HL-60 (cell line): Measurements from ENCODE around the gene COX11.

ENCODE experiments used
- DNase-seq, 2 experiments: peaks; one replicate each; pipeline ENCODE4 v3.0.0-alpha.2; 2010 to 2020; ENCODE audit warnings: low read depth in 1 of 2, low spot score in 1 of 2
- H3K27ac ChIP-seq: fragments of 250-450 bp; sonication (Bioruptor Pico); replicated peaks from 2 replicates; pipeline ENCODE4 v1.5.1; 2020; ENCODE audit warnings: mild to moderate bottlenecking, moderate library complexity
- H3K27me3 ChIP-seq: fragments of 250-450 bp; sonication (Bioruptor Pico); 2 replicates; pipeline ENCODE4 v1.5.1; 2021; ENCODE audit warnings: mild to moderate bottlenecking, moderate library complexity; ENCODE audit not compliant: insufficient read depth, poor library complexity, severe bottlenecking
- H3K4me3 ChIP-seq: replicated peaks from 2 replicates; pipeline ENCODE4 v1.5.1; 2011; ENCODE audit warnings: mild to moderate bottlenecking, control low read depth, low read length; ENCODE audit not compliant: insufficient read depth
- GABPA ChIP-seq: IDR thresholded peaks from 2 replicates; pipeline ENCODE4 v1.6.1; 2012; ENCODE audit warnings: low read depth
- POLR2AphosphoS5 ChIP-seq: IDR thresholded peaks from 2 replicates; pipeline ENCODE4 v1.6.1; 2012; ENCODE audit warnings: low read depth
- SPI1 ChIP-seq: IDR thresholded peaks from 2 replicates; pipeline ENCODE4 v1.6.1; 2012; ENCODE audit warnings: low read depth, mild to moderate bottlenecking, borderline replicate concordance
- TF ChIP-seq, protein P1 (sequence below): IDR thresholded peaks from one replicate; pipeline ENCODE4 v1.5.1; 2011; ENCODE audit warnings: low read length, control low read depth, inconsistent platforms; ENCODE audit not compliant: insufficient read depth
- TF ChIP-seq, protein P2 (sequence below): IDR thresholded peaks from 2 replicates; pipeline ENCODE4 v1.6.1; 2012; ENCODE audit warnings: low read depth; ENCODE audit not compliant: insufficient replicate concordance

The COX11 gene

DNA sequence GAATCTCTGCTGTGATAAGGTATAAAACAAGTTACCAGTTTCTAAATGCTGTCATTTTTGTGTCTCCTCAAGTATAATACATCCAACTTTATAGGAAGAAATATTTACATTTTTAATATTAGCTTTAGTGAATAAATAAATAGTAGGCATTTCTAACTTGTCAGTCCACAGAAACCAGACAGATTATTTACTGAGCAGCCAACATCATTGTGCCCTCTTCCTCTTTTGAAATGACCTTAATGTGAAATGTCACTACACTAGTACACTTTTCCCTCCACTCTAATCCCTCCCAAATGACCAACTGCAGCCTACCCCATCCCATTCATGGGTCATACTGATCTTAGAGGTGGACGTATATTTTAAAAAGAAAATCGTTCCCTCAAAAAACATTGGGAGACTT is 9.3 kb upstream of the COX11 start:
- no peak for DNase-seq
- TF ChIP-seq, protein P1, sequence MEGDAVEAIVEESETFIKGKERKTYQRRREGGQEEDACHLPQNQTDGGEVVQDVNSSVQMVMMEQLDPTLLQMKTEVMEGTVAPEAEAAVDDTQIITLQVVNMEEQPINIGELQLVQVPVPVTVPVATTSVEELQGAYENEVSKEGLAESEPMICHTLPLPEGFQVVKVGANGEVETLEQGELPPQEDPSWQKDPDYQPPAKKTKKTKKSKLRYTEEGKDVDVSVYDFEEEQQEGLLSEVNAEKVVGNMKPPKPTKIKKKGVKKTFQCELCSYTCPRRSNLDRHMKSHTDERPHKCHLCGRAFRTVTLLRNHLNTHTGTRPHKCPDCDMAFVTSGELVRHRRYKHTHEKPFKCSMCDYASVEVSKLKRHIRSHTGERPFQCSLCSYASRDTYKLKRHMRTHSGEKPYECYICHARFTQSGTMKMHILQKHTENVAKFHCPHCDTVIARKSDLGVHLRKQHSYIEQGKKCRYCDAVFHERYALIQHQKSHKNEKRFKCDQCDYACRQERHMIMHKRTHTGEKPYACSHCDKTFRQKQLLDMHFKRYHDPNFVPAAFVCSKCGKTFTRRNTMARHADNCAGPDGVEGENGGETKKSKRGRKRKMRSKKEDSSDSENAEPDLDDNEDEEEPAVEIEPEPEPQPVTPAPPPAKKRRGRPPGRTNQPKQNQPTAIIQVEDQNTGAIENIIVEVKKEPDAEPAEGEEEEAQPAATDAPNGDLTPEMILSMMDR: no peak
- no peak for TF ChIP-seq SPI1
- no peak for TF ChIP-seq GABPA
- TF ChIP-seq, protein P2, sequence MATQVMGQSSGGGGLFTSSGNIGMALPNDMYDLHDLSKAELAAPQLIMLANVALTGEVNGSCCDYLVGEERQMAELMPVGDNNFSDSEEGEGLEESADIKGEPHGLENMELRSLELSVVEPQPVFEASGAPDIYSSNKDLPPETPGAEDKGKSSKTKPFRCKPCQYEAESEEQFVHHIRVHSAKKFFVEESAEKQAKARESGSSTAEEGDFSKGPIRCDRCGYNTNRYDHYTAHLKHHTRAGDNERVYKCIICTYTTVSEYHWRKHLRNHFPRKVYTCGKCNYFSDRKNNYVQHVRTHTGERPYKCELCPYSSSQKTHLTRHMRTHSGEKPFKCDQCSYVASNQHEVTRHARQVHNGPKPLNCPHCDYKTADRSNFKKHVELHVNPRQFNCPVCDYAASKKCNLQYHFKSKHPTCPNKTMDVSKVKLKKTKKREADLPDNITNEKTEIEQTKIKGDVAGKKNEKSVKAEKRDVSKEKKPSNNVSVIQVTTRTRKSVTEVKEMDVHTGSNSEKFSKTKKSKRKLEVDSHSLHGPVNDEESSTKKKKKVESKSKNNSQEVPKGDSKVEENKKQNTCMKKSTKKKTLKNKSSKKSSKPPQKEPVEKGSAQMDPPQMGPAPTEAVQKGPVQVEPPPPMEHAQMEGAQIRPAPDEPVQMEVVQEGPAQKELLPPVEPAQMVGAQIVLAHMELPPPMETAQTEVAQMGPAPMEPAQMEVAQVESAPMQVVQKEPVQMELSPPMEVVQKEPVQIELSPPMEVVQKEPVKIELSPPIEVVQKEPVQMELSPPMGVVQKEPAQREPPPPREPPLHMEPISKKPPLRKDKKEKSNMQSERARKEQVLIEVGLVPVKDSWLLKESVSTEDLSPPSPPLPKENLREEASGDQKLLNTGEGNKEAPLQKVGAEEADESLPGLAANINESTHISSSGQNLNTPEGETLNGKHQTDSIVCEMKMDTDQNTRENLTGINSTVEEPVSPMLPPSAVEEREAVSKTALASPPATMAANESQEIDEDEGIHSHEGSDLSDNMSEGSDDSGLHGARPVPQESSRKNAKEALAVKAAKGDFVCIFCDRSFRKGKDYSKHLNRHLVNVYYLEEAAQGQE: no peak
- no peak for TF ChIP-seq POLR2AphosphoS5
- H3K4me3 ChIP-seq: no peak overlapping the region
- H3K27ac ChIP-seq: no peak overlapping the region
- no peaks in the 10 kb centered on the region for H3K27me3 ChIP-seq

DNA sequence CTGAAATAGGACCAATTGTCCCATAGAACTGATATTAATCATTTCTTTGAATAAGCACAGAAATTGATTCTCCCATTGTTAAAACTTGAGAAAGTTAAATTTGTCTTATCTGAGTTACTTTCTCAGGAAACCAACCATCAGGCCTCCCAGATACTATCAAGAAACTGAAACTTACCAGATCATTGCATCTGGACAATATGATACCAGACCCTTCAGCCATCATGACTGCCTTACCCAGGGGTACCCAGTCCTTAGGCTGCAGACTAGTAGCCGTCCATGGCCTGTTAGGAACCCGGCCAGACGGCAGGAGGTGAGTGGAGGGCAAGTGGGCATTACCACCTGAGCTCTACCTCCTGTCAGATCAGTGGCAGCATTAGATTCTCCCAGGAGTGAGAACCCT is 7.9 kb upstream of the COX11 start:
- TF ChIP-seq POLR2AphosphoS5 (no peak), GABPA (no peak), SPI1 (no peak)
- TF ChIP-seq, protein P1: no peak
- TF ChIP-seq, protein P2: no peak
- DNase-seq: no peak
- H3K27me3 ChIP-seq: no peaks in the 10 kb centered on the region
- H3K4me3 ChIP-seq: no peak overlapping the region
- no peak overlapping the region for H3K27ac ChIP-seq

DNA sequence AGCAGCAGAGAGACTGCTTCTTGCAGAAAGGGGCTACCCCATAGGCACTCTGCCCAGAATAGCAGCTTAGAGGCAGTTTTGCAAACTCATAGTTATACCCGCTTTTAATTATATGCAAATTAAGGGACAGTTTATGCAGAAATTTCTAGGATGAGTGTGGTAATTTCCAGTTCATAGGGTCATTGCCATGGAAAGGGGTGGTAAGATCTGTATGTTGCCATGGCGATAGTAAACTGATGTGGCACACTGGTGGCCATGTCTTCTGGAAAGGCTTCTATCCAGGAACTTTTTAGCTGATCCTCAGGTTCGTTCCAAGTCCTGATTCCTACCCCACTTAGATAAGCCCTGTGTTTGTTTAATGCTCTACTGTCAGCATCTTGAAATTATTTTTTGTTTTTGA is 6.3 kb upstream of the COX11 start:
- no peak for DNase-seq
- H3K4me3 ChIP-seq: no peak overlapping the region
- H3K27ac ChIP-seq: no peak overlapping the region
- no peak for TF ChIP-seq POLR2AphosphoS5
- TF ChIP-seq, protein P1: no peak
- no peak for TF ChIP-seq GABPA
- TF ChIP-seq, protein P2: no peak
- no peak for TF ChIP-seq SPI1
- no peaks in the 10 kb centered on the region for H3K27me3 ChIP-seq
